Upper lobe of left lung (tissue), 6 donors: Measurements from ENCODE around the gene NUDT8. TPM values are rescaled to one million over a fixed set of nuclear protein-coding genes. Genes with fewer than 3 reads are reported as not detected.
"Not testable (repeated sequence)": the region's sequence is repeated elsewhere in the genome, so short reads cannot be mapped to it uniquely, and the experiment has no call there.

Experiments used
- ATAC-seq, 2 donors: fragments of 200-7000 bp; cut with Tn5 transposase; one replicate each; pipeline ENCODE4 v1.9.1; 2022; ENCODE audit warnings: mild to moderate bottlenecking in 2 of 2, moderate library complexity in 2 of 2; ENCODE audit not compliant: low FRiP score in 2 of 2
- DNase-seq, 2 donors: peaks; one replicate each; pipeline ENCODE4 v3.0.0-alpha.2; 2019 to 2020
- H3K27ac ChIP-seq, 4 donors: fragments of 200-600 bp; sonication (generic); one replicate each; pipeline ENCODE4 v1.5.1; 2016 to 2019
- H3K27me3 ChIP-seq, 4 donors: fragments of 200-600 bp; sonication (generic); one replicate each; pipeline ENCODE4 v1.5.1; 2017 to 2019
- H3K36me3 ChIP-seq, 4 donors: fragments of 200-600 bp; sonication (generic); one replicate each; pipeline ENCODE4 v1.5.1; 2016 to 2019
- H3K4me1 ChIP-seq, 4 donors: fragments of 200-600 bp; sonication (generic); one replicate each; pipeline ENCODE4 v1.5.1; 2018 to 2019
- H3K4me3 ChIP-seq, 4 donors: fragments of 200-600 bp; sonication (generic); one replicate each; pipeline ENCODE4 v1.5.1; 2017 to 2019; ENCODE audit warnings: mild to moderate bottlenecking in 2 of 4, moderate library complexity in 1 of 4
- H3K9me3 ChIP-seq, 4 donors: fragments of 200-600 bp; sonication (generic); one replicate each; pipeline ENCODE4 v1.5.1; 2018 to 2019
- EP300 ChIP-seq, 4 donors: sonication (generic); formaldehyde crosslinking; IDR thresholded peaks; one replicate each; pipeline ENCODE4 v1.5.1; 2017; ENCODE audit warnings: antibody characterized with exemption in 4 of 4, control low read depth in 2 of 4
- POLR2A ChIP-seq, 4 donors: fragments of 450-650 bp; IDR thresholded peaks; one replicate each; pipeline ENCODE4 v1.5.1; 2016 to 2017; ENCODE audit warnings: antibody characterized with exemption in 4 of 4, mild to moderate bottlenecking in 2 of 4
- POLR2AphosphoS5 ChIP-seq, 2 donors: sonication (generic); formaldehyde crosslinking; IDR thresholded peaks; one replicate each; pipeline ENCODE4 v1.5.1; 2017; ENCODE audit warnings: antibody characterized with exemption in 2 of 2
- WGBS, 2 donors: methylation state at CpG; one replicate each; pipeline ENCODE4 v1.1.5; 2017 to 2018; 5-methylcytosine and 5-hydroxymethylcytosine counted together
- total RNA-seq, 6 donors: library from RNA; depleted of rRNA in 4 of 6; stranded (reverse); fragments of >200 nt in 4 of 6; gene quantifications; one replicate each; pipeline versions ENCODE4 v1.1.0 to v1.2.1, GENCODE V29; 2016 to 2021
- TF ChIP-seq, protein P1 (sequence below), 6 experiments: fragments of 450-650 bp in 4 of 6; fragments of 200-600 bp in 2 of 6; sonication (generic) in 2 of 6; IDR thresholded peaks; one replicate each; pipeline ENCODE4 v1.5.1; 2016 to 2019; ENCODE audit warnings: antibody characterized with exemption in 6 of 6
- donor health status: DM: no; HTN: no; CAD: no; lungs with moderate emphysema.
- donor health status: DM: no; HTN: yes; CAD: no; lungs with severe emphysema.

NUDT8 gene
- total RNA-seq, 6 donors from 2014 or later: 4.3 to 17.8 (median 13.9) TPM; not detected in 1

DNA sequence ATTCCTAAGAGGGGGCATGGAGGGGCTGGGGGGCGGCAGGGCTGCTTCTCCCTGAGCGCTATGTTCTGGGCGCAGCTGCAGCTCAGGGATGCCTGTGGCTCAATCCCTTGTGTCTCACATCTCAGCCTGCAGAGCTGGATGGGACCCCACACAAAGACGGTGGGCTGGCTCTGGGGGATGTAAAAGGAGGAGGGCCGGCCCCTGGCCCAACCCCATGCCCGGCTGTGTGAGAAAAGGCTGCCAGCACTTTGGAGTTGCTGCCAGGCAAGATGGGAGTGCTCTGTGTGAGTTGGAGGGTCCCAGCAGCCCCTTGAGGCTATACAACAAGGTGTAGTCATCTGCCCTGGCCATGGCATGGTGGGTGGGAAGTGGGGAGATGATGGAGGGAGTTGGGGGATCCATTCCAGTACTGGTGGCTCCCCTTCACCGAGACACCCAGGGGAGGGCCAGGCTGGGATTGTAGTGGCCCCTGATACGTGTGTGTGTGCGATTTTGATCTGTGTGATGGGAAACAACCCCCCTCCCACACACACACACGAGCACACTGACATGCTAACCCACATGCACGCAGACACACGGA, 11.1 kb upstream of the NUDT8 start:
- H3K9me3 ChIP-seq: no peaks in the 10 kb centered on the region
- no peak overlapping the region for H3K4me3 ChIP-seq
- ATAC-seq (no peak), DNase-seq (peak in 1 of 2 donors; percentile 62)
- 43 to 70% methylated on average over 5 to 12 of the region's 12 CpGs for WGBS, 2 donors
- H3K27ac ChIP-seq: no peak overlapping the region
- H3K27me3 ChIP-seq: peaks cover 0 to 6% (median 0%) of the 10 kb centered on the region in 4 donors
- peaks cover 0 to 6% (median 0%) of the 10 kb centered on the region in 4 donors for H3K4me1 ChIP-seq
- TF ChIP-seq EP300 (IDR thresholded peaks at IDR 0.05) (no peak), POLR2A (IDR thresholded peaks at IDR 0.05) (no peak), POLR2AphosphoS5 (IDR thresholded peaks at IDR 0.05) (no peak)
- TF ChIP-seq, protein P1, sequence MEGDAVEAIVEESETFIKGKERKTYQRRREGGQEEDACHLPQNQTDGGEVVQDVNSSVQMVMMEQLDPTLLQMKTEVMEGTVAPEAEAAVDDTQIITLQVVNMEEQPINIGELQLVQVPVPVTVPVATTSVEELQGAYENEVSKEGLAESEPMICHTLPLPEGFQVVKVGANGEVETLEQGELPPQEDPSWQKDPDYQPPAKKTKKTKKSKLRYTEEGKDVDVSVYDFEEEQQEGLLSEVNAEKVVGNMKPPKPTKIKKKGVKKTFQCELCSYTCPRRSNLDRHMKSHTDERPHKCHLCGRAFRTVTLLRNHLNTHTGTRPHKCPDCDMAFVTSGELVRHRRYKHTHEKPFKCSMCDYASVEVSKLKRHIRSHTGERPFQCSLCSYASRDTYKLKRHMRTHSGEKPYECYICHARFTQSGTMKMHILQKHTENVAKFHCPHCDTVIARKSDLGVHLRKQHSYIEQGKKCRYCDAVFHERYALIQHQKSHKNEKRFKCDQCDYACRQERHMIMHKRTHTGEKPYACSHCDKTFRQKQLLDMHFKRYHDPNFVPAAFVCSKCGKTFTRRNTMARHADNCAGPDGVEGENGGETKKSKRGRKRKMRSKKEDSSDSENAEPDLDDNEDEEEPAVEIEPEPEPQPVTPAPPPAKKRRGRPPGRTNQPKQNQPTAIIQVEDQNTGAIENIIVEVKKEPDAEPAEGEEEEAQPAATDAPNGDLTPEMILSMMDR (IDR thresholded peaks at IDR 0.05): no peak
- no peaks in the 10 kb centered on the region for H3K36me3 ChIP-seq

- Histone ChIP-seq H3K4me3 (no peak overlapping the region), H3K27me3 (peaks cover 0 to 6% (median 0%) of the 10 kb centered on the region in 4 donors), H3K9me3 (no peaks in the 10 kb centered on the region), H3K4me1 (peaks cover 0 to 6% (median 0%) of the 10 kb centered on the region in 4 donors), H3K27ac (no peak overlapping the region), H3K36me3 (no peaks in the 10 kb centered on the region)
- DNase-seq (peak; percentile 68 to 83), ATAC-seq (peak; percentile 71 to 81)
- TF ChIP-seq POLR2AphosphoS5 (IDR thresholded peaks at IDR 0.05) (no peak), POLR2A (IDR thresholded peaks at IDR 0.05) (no peak), EP300 (IDR thresholded peaks at IDR 0.05) (no peak)
- TF ChIP-seq, protein P1 (IDR thresholded peaks at IDR 0.05): peak; percentile 52 to 79 (median 65)
- WGBS, 2 donors: 48 to 55% methylated on average over 11 to 19 of the region's 23 CpGs
These were observed 10.5 kb upstream of the NUDT8 start for GRCh38 chr11:67640021-67640757.

DNA sequence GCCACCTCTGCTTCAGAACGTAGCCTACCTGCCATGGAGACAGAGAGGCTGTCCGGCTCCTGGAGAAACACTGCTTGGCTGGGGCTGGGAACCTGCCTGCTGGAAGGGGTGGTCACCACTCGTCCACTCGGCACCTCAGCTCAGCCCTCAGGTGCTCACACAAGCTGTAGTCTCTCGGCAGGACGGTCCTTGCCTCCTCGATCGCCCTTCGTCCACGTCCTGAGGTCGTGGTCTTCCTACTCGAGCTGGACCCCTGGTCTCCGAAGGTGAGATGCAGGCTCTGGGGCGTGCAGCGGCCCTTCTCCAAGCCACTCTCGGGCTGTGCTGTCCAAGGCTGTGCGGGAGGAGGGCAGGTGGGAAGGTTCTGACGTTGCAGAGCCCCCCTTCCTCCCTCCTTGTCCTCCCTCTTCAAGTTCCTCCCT, 9.7 kb upstream of the NUDT8 start, which contains the start of gene TBX10:
TSS of gene TBX10 (minus strand) at position 326 of the 422 bp plus-strand sequence. CDS start at position 35, 291 bp downstream.
- DNase-seq (peak in 1 of 2 donors; percentile 50), ATAC-seq (no peak)
- H3K4me3 ChIP-seq: no peak within 1 kb of the TSS
- peaks cover 0 to 6% (median 0%) of the 10 kb centered on the region in 4 donors for H3K27me3 ChIP-seq
- WGBS, 2 donors: 77 to 79% methylated on average over 16 to 18 of the region's 18 CpGs
- no peak for TF ChIP-seq POLR2AphosphoS5 (IDR thresholded peaks at IDR 0.05)
- no peak for TF ChIP-seq EP300 (IDR thresholded peaks at IDR 0.05)
- TF ChIP-seq, protein P1 (IDR thresholded peaks at IDR 0.05): no peak
- TF ChIP-seq POLR2A (IDR thresholded peaks at IDR 0.05): no peak
- no peak within 1 kb of the TSS for H3K27ac ChIP-seq
- H3K36me3 ChIP-seq: no peaks in the 10 kb centered on the region
- H3K9me3 ChIP-seq: no peaks in the 10 kb centered on the region
- H3K4me1 ChIP-seq: peaks cover 0 to 6% (median 0%) of the 10 kb centered on the region in 4 donors

GRCh38 chr11:67638535-67639437, 9.0 kb upstream of the NUDT8 start:
- H3K36me3 ChIP-seq: no peaks in the 10 kb centered on the region
- no peak overlapping the region for H3K27ac ChIP-seq
- peak in 1 of 2 donors; percentile 49 for DNase-seq
- H3K4me3 ChIP-seq: no peak overlapping the region
- no peaks in the 10 kb centered on the region for H3K9me3 ChIP-seq
- peaks cover 0 to 6% (median 0%) of the 10 kb centered on the region in 4 donors for H3K4me1 ChIP-seq
- WGBS, 2 donors: 84 to 87% methylated on average over 9 to 20 of the region's 24 CpGs
- TF ChIP-seq, protein P1 (IDR thresholded peaks at IDR 0.05): no peak
- TF ChIP-seq POLR2A (IDR thresholded peaks at IDR 0.05) (no peak), EP300 (IDR thresholded peaks at IDR 0.05) (no peak), POLR2AphosphoS5 (IDR thresholded peaks at IDR 0.05) (no peak)
- no peak for ATAC-seq
- H3K27me3 ChIP-seq: peaks cover 0 to 6% (median 0%) of the 10 kb centered on the region in 4 donors

GRCh38 chr11:67637441-67637840, 7.7 kb upstream of the NUDT8 start:
- not testable (repeated sequence) for DNase-seq, H3K27ac ChIP-seq, H3K4me3 ChIP-seq, H3K9me3 ChIP-seq, ATAC-seq, H3K27me3 ChIP-seq, H3K36me3 ChIP-seq, H3K4me1 ChIP-seq
- 88 to 92% methylated on average over 3 of the region's 3 CpGs for WGBS, 2 donors
